OCI-LY1 (cell line): ENCODE results near the gene UBA6.

Source experiments
- CTCF ChIP-seq: fragments of 200-600 bp; sonication (generic), shearing (Covaris generic); IDR thresholded peaks from 2 replicates; pipeline ENCODE4 v1.5.1; 2017; ENCODE audit warnings: mild to moderate bottlenecking, antibody characterized with exemption, low read length, moderate library complexity, mixed read lengths
- EZH2 ChIP-seq: fragments of 200-600 bp; sonication (generic), shearing (Covaris generic); IDR thresholded peaks from 2 replicates; pipeline ENCODE4 v1.8.0; 2017; ENCODE audit warnings: borderline replicate concordance, mixed run types, mild to moderate bottlenecking, antibody characterized with exemption, low read length, moderate library complexity, mixed read lengths

DNA sequence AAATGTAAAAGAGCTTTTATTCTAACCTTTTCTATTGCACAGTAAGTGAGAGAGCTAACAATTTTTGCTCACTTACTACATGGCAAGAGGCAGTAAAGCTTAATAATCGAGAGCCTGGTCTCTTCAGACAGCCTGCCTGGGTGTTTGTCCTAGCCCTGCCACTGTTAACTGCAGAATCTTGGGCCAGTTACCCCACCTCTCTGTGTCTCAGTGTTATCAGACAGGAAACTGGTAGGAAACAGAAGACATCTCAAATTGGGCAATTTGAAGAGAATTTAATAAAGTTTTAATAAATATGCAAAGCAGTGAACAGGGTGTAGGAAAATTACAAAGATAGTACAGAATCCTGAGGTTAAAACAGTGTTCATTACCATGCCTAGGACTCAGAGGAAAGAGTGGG, 129.0 kb downstream of the UBA6 start:
- TF ChIP-seq CTCF: no peak
- TF ChIP-seq EZH2: no peak
